Measurements from ENCODE around the gene CDH2. TPM values are rescaled to one million over a fixed set of nuclear protein-coding genes. Genes with fewer than 3 reads are reported as not detected.
A peak's percentile ranks its signal among the peaks of the same experiment; 100 is the strongest.

The CDH2 gene
- total and polyA plus RNA-seq, 2 experiments from 2014 or later = 81.8 to 117 TPM

DNA sequence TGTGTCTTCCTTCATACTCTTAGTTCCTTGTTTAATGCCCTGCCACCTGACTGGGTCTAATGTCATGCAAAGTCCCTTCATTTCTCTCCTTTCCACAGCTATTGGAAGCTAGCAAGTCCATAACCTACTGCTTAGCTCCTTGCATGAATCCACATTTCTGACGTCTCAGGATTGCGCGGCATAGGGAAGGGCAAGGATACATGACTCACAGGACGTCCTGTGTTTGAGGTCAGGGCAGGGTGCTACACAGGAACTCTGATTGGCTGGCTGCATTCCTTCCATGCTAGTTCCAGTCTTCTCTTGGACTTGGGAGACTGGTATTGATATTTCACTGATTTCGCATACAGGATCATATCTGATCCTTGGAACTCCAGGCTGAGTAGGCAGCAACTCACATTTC is 137.9 kb downstream of the CDH2 start:
- Histone ChIP-seq H3K4me1 (ENCODE audit: insufficient read depth) (peaks cover 4% of the 10 kb centered on the region), H3K9me3 (ENCODE audit: low read depth) (no peaks in the 10 kb centered on the region), H3K4me3 (no peak overlapping the region), H3K27ac (no peak overlapping the region), H3K9me2 (replicated peaks; ENCODE audit: insufficient read depth) (no peaks in the 10 kb centered on the region), H3K4me2 (no peak overlapping the region), H3K79me2 (peaks cover 29% of the 10 kb centered on the region), H2AFZ (no peak overlapping the region), H3K27me3 (no peaks in the 10 kb centered on the region), H4K20me1 (ENCODE audit: insufficient read depth, poor library complexity, severe bottlenecking) (no peaks in the 10 kb centered on the region), H3K36me3 (replicated peaks; ENCODE audit: insufficient read depth, low read depth) (no peaks in the 10 kb centered on the region)
- TF ChIP-seq EZH2phosphoT487 (IDR thresholded peaks at IDR 0.05; ENCODE audit: low read depth, severe bottlenecking, unreplicated experiment) (no peak), EZH2 (IDR thresholded peaks at IDR 0.05; ENCODE audit: borderline replicate concordance) (no peak)
- TF ChIP-seq, protein P1, sequence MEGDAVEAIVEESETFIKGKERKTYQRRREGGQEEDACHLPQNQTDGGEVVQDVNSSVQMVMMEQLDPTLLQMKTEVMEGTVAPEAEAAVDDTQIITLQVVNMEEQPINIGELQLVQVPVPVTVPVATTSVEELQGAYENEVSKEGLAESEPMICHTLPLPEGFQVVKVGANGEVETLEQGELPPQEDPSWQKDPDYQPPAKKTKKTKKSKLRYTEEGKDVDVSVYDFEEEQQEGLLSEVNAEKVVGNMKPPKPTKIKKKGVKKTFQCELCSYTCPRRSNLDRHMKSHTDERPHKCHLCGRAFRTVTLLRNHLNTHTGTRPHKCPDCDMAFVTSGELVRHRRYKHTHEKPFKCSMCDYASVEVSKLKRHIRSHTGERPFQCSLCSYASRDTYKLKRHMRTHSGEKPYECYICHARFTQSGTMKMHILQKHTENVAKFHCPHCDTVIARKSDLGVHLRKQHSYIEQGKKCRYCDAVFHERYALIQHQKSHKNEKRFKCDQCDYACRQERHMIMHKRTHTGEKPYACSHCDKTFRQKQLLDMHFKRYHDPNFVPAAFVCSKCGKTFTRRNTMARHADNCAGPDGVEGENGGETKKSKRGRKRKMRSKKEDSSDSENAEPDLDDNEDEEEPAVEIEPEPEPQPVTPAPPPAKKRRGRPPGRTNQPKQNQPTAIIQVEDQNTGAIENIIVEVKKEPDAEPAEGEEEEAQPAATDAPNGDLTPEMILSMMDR (IDR thresholded peaks at IDR 0.05; ENCODE audit: poor library complexity) = no peak
- WGBS (ENCODE audit: low lambda C conversion rate, missing lambda C conversion rate) = 90% methylated on average over 5 of the region's 5 CpGs
- peak; percentile 7 for DNase-seq (ENCODE audit: low spot score)

DNA sequence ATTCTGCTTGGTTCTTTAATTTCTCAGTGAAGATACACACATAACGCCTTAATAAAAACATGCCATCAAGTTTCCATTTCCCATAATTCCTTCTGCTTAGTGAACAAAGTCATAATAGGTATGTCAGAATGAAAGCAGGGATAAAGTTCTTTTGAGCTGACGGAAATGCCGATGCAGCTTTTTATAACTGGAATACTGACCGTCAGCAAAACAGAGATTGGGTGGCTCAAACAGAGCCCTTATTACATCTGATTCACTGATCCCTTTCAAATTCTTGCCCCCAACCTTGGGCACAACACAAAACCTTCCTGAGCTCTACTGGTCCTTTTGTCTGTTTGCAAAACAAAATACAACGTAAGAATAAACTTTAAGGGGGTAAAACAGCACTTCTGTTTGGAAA is 140.4 kb downstream of the CDH2 start:
- Histone ChIP-seq H3K36me3 (replicated peaks; ENCODE audit: insufficient read depth, low read depth) (no peaks in the 10 kb centered on the region), H2AFZ (no peak overlapping the region), H3K27me3 (no peaks in the 10 kb centered on the region), H3K4me2 (no peak overlapping the region), H3K27ac (peak overlapping the region; percentile 5), H3K9me2 (replicated peaks; ENCODE audit: insufficient read depth) (no peaks in the 10 kb centered on the region), H3K4me3 (no peak overlapping the region), H3K4me1 (ENCODE audit: insufficient read depth) (peaks cover 4% of the 10 kb centered on the region), H3K79me2 (peaks cover 36% of the 10 kb centered on the region), H3K9me3 (ENCODE audit: low read depth) (no peaks in the 10 kb centered on the region), H4K20me1 (ENCODE audit: insufficient read depth, poor library complexity, severe bottlenecking) (no peaks in the 10 kb centered on the region)
- DNase-seq (ENCODE audit: low spot score) = no peak
- WGBS (ENCODE audit: low lambda C conversion rate, missing lambda C conversion rate) = 71% methylated on average over 5 of the region's 5 CpGs
- TF ChIP-seq EZH2phosphoT487 (IDR thresholded peaks at IDR 0.05; ENCODE audit: low read depth, severe bottlenecking, unreplicated experiment) (no peak), EZH2 (IDR thresholded peaks at IDR 0.05; ENCODE audit: borderline replicate concordance) (no peak)
- TF ChIP-seq, protein P1 (IDR thresholded peaks at IDR 0.05; ENCODE audit: poor library complexity) = no peak

DNA sequence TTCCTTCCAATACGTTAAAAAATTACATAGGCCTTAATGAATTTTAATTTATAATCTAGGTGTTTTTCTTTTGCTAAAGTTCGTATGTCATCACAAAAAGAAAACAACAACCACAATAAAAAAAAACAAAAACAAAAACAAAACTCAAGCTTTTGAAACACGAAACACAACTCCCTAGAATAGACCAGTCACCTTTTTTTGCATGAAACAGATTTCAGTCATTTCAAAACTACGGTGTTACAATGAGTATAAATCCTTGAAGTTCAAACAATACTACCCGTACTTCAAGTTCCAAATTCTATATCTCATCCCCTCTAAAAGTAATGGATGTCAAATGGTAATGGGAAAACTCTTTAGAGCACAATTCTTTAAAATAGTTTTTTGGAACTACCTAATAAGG is 142.4 kb downstream of the CDH2 start:
- H3K27ac ChIP-seq = no peak overlapping the region
- no peaks in the 10 kb centered on the region for H3K9me2 ChIP-seq (replicated peaks; ENCODE audit: insufficient read depth)
- TF ChIP-seq EZH2phosphoT487 (IDR thresholded peaks at IDR 0.05; ENCODE audit: low read depth, severe bottlenecking, unreplicated experiment) = no peak
- TF ChIP-seq, protein P1 (IDR thresholded peaks at IDR 0.05; ENCODE audit: poor library complexity) = no peak
- TF ChIP-seq EZH2 (IDR thresholded peaks at IDR 0.05; ENCODE audit: borderline replicate concordance) = no peak
- H3K27me3 ChIP-seq = no peaks in the 10 kb centered on the region
- 93% methylated on average over 5 of the region's 5 CpGs for WGBS (ENCODE audit: low lambda C conversion rate, missing lambda C conversion rate)
- peaks cover 39% of the 10 kb centered on the region for H3K79me2 ChIP-seq
- no peak overlapping the region for H2AFZ ChIP-seq
- no peak overlapping the region for H3K4me3 ChIP-seq
- no peak overlapping the region for H3K4me2 ChIP-seq
- no peaks in the 10 kb centered on the region for H3K9me3 ChIP-seq (ENCODE audit: low read depth)
- DNase-seq (ENCODE audit: low spot score) = no peak
- H3K36me3 ChIP-seq (replicated peaks; ENCODE audit: insufficient read depth, low read depth) = no peaks in the 10 kb centered on the region
- H3K4me1 ChIP-seq (ENCODE audit: insufficient read depth) = peaks cover 4% of the 10 kb centered on the region
- no peaks in the 10 kb centered on the region for H4K20me1 ChIP-seq (ENCODE audit: insufficient read depth, poor library complexity, severe bottlenecking)

GRCh38 chr18:28032177-28032576 is 144.8 kb downstream of the CDH2 start:
- WGBS (ENCODE audit: low lambda C conversion rate, missing lambda C conversion rate) = 75% methylated on average over 2 of the region's 2 CpGs
- Histone ChIP-seq H3K9me3 (ENCODE audit: low read depth) (no peaks in the 10 kb centered on the region), H3K36me3 (replicated peaks; ENCODE audit: insufficient read depth, low read depth) (no peaks in the 10 kb centered on the region), H3K9me2 (replicated peaks; ENCODE audit: insufficient read depth) (no peaks in the 10 kb centered on the region), H3K27ac (no peak overlapping the region), H3K79me2 (peaks cover 46% of the 10 kb centered on the region), H3K27me3 (no peaks in the 10 kb centered on the region), H3K4me1 (ENCODE audit: insufficient read depth) (peaks cover 4% of the 10 kb centered on the region), H2AFZ (no peak overlapping the region), H3K4me3 (no peak overlapping the region), H3K4me2 (no peak overlapping the region), H4K20me1 (ENCODE audit: insufficient read depth, poor library complexity, severe bottlenecking) (no peaks in the 10 kb centered on the region)
- DNase-seq (ENCODE audit: low spot score) = no peak
- TF ChIP-seq, protein P1 (IDR thresholded peaks at IDR 0.05; ENCODE audit: poor library complexity) = no peak
- no peak for TF ChIP-seq EZH2 (IDR thresholded peaks at IDR 0.05; ENCODE audit: borderline replicate concordance)
- TF ChIP-seq EZH2phosphoT487 (IDR thresholded peaks at IDR 0.05; ENCODE audit: low read depth, severe bottlenecking, unreplicated experiment) = no peak
